Measurements from ENCODE around the gene ANKS6.

ANKS6 gene

GRCh38 chr9:98770717-98771116 is 25.6 kb downstream of the ANKS6 start:
- no peak for DNase-seq

- DNase-seq = no peak
These were observed 28.0 kb downstream of the ANKS6 start for GRCh38 chr9:98768344-98768743.

- no peak for DNase-seq
These were observed 28.4 kb downstream of the ANKS6 start for GRCh38 chr9:98767915-98768314.

- DNase-seq = no peak
These were observed 29.2 kb downstream of the ANKS6 start for GRCh38 chr9:98767196-98767595.

- no peak for DNase-seq
These were observed 29.8 kb downstream of the ANKS6 start for GRCh38 chr9:98766586-98766985.

GRCh38 chr9:98765256-98765655 is 31.1 kb downstream of the ANKS6 start:
- DNase-seq = no peak

- DNase-seq = no peak
These were observed 32.2 kb downstream of the ANKS6 start for GRCh38 chr9:98763986-98764745.

GRCh38 chr9:98760231-98760630 is 36.1 kb downstream of the ANKS6 start:
- DNase-seq = no peak

- no peak for DNase-seq
These were observed 41.2 kb downstream of the ANKS6 start for GRCh38 chr9:98755006-98755618.

GRCh38 chr9:98751210-98751609 is 45.1 kb downstream of the ANKS6 start:
- no peak for DNase-seq

- no peak for DNase-seq
These were observed 45.8 kb downstream of the ANKS6 start for GRCh38 chr9:98750364-98751060.

GRCh38 chr9:98747476-98747875 is 48.9 kb downstream of the ANKS6 start:
- no peak for DNase-seq

GRCh38 chr9:98745470-98745869 is 50.9 kb downstream of the ANKS6 start:
- no peak for DNase-seq

- DNase-seq = no peak
These were observed 52.3 kb downstream of the ANKS6 start for GRCh38 chr9:98743818-98744611.

GRCh38 chr9:98743329-98743728 is 53.0 kb downstream of the ANKS6 start:
- no peak for DNase-seq

GRCh38 chr9:98742325-98743280 is 53.8 kb downstream of the ANKS6 start:
- no peak for DNase-seq

- no peak for DNase-seq
These were observed 56.0 kb downstream of the ANKS6 start for GRCh38 chr9:98740226-98740881.

- no peak for DNase-seq
These were observed 57.6 kb downstream of the ANKS6 start for GRCh38 chr9:98738741-98739140.

GRCh38 chr9:98736226-98736625 is 60.1 kb downstream of the ANKS6 start:
- DNase-seq = no peak

GRCh38 chr9:98732801-98733200 is 63.6 kb downstream of the ANKS6 start:
- DNase-seq = no peak

GRCh38 chr9:98732091-98732490 is 64.3 kb downstream of the ANKS6 start:
- no peak for DNase-seq

GRCh38 chr9:98730871-98731270 is 65.5 kb downstream of the ANKS6 start:
- DNase-seq = no peak

Measured in stimulated activated naive CD4-positive, alpha-beta T cell treated with Interleukin-2 at 50 U/mL for 16 hours (primary cell).